ENCODE results near the gene TNFRSF6B.

Gene TNFRSF6B

GRCh38 chr20:63746751-63747315, 50.4 kb downstream of the TNFRSF6B start:
- H3K9me3 ChIP-seq (ENCODE audit: insufficient read depth, low read depth, low read length): no peaks in the 10 kb centered on the region
- TF ChIP-seq EZH2phosphoT487 (IDR thresholded peaks at IDR 0.05; ENCODE audit: borderline replicate concordance) (no peak), CTCF (conservative IDR thresholded peaks at IDR 0.05; ENCODE audit: low read length) (no peak)
- H3K4me1 ChIP-seq (ENCODE audit: insufficient read depth, low read length, poor library complexity, severe bottlenecking): peaks cover 20% of the 10 kb centered on the region
- peaks cover 9% of the 10 kb centered on the region; the same call in 1 of the 2 replicates for H3K79me2 ChIP-seq (ENCODE audit: insufficient read depth, low read length)
- no peaks in the 10 kb centered on the region for H3K9me2 ChIP-seq (replicated peaks; ENCODE audit: low read depth, low read length)
- H3K9ac ChIP-seq (ENCODE audit: low read depth, low read length, poor library complexity, severe bottlenecking): no peak overlapping the region
- no peak overlapping the region for H2AFZ ChIP-seq (ENCODE audit: low read length)
- peaks cover 5% of the 10 kb centered on the region for H4K20me1 ChIP-seq (ENCODE audit: insufficient read depth, low read length, poor library complexity, severe bottlenecking)
- H3K4me3 ChIP-seq (ENCODE audit: low read length, poor library complexity, severe bottlenecking): no peak overlapping the region
- no peak overlapping the region for H3K4me2 ChIP-seq (ENCODE audit: low read depth, low read length, poor library complexity, severe bottlenecking)
- 0 out of 2 replicates have a peak, but pooled peaks cover 7% of the 10 kb centered on the region for H3F3A ChIP-seq (ENCODE audit: low read depth)
- H3K27me3 ChIP-seq (ENCODE audit: insufficient read depth, low read length, poor library complexity, severe bottlenecking): no peaks in the 10 kb centered on the region
- peaks cover 13% of the 10 kb centered on the region; the same call in 1 of the 2 replicates for H3K36me3 ChIP-seq (ENCODE audit: insufficient read depth, low read length)

GRCh38 chr20:63747622-63748069, 51.2 kb downstream of the TNFRSF6B start:
- Histone ChIP-seq H3K36me3 (ENCODE audit: insufficient read depth, low read length) (peaks cover 10% of the 10 kb centered on the region; the same call in 1 of the 2 replicates), H3K9ac (ENCODE audit: low read depth, low read length, poor library complexity, severe bottlenecking) (no peak overlapping the region), H3K9me3 (ENCODE audit: insufficient read depth, low read depth, low read length) (no peaks in the 10 kb centered on the region), H4K20me1 (ENCODE audit: insufficient read depth, low read length, poor library complexity, severe bottlenecking) (no peaks in the 10 kb centered on the region), H3F3A (ENCODE audit: low read depth) (0 out of 2 replicates have a peak, but pooled peaks cover 7% of the 10 kb centered on the region), H2AFZ (ENCODE audit: low read length) (no peak overlapping the region), H3K4me2 (ENCODE audit: low read depth, low read length, poor library complexity, severe bottlenecking) (no peak overlapping the region), H3K79me2 (ENCODE audit: insufficient read depth, low read length) (peaks cover 1% of the 10 kb centered on the region; the same call in 1 of the 2 replicates), H3K4me1 (ENCODE audit: insufficient read depth, low read length, poor library complexity, severe bottlenecking) (peaks cover 19% of the 10 kb centered on the region), H3K4me3 (ENCODE audit: low read length, poor library complexity, severe bottlenecking) (no peak overlapping the region), H3K27me3 (ENCODE audit: insufficient read depth, low read length, poor library complexity, severe bottlenecking) (no peaks in the 10 kb centered on the region), H3K9me2 (replicated peaks; ENCODE audit: low read depth, low read length) (no peaks in the 10 kb centered on the region)
- TF ChIP-seq EZH2phosphoT487 (IDR thresholded peaks at IDR 0.05; ENCODE audit: borderline replicate concordance) (no peak), CTCF (conservative IDR thresholded peaks at IDR 0.05; ENCODE audit: low read length) (no peak)

Data from Loucy (cell line).